Kidney (tissue), 14 donors: ENCODE measurements around the gene CCDC88C. TPM values are rescaled to one million over a fixed set of nuclear protein-coding genes. Genes with fewer than 3 reads are reported as not detected.

ENCODE experiments used
- DNase-seq, 5 donors: peaks; one replicate each; pipeline ENCODE4 v3.0.0-alpha.2; 2013 to 2020
- FAIRE-seq: peaks from 2 replicates; lab custom pipeline; 2012; peaks lifted over from hg19 to GRCh38; lab: Jason Lieb, UNC
- H3K27ac ChIP-seq, 2 donors: one replicate each; pipeline ENCODE4 v1.7.0; 2013; ENCODE audit warnings: low read depth in 2 of 2, low read length in 2 of 2, inconsistent platforms in 1 of 2
- H3K27me3 ChIP-seq: one replicate; pipeline ENCODE4 v1.7.1; 2013; ENCODE audit warnings: low read length, inconsistent platforms; ENCODE audit not compliant: control insufficient read depth, insufficient read depth
- H3K36me3 ChIP-seq, 3 donors: one replicate each; pipeline versions ENCODE4 v1.7.0 to v1.7.1; 2013; ENCODE audit warnings: low read length in 3 of 3, control low read depth in 1 of 3, inconsistent platforms in 1 of 3; ENCODE audit not compliant: insufficient read depth in 3 of 3, control insufficient read depth in 2 of 3
- H3K4me1 ChIP-seq, 3 donors: one replicate each; pipeline versions ENCODE4 v1.7.0 to v1.7.1; 2013; ENCODE audit warnings: low read length in 3 of 3, inconsistent platforms in 1 of 3, low read depth in 1 of 3; ENCODE audit not compliant: control insufficient read depth in 2 of 3, insufficient read depth in 2 of 3
- H3K4me3 ChIP-seq, 3 donors: one replicate each; pipeline versions ENCODE4 v1.7.0 to v1.8.1; 2013; ENCODE audit warnings: low read length in 3 of 3, control low read depth in 1 of 3, inconsistent platforms in 1 of 3
- H3K9ac ChIP-seq, 3 donors: one replicate each; pipeline versions ENCODE4 v1.7.0 to v1.7.1; 2013; ENCODE audit warnings: low read length in 3 of 3, control low read depth in 1 of 3, inconsistent platforms in 1 of 3
- H3K9me3 ChIP-seq, 3 donors: one replicate each; pipeline versions ENCODE4 v1.7.0 to v1.7.1; 2013; ENCODE audit warnings: low read length in 3 of 3, control low read depth in 1 of 3, inconsistent platforms in 1 of 3; ENCODE audit not compliant: control insufficient read depth in 2 of 3, insufficient read depth in 1 of 3
- intact Hi-C: fragments of 100-400 bp; cut with DNase I; formaldehyde crosslinking; loops from one replicate; pipeline ENCODE4 v1.11.1; 2022
- polyA plus RNA-seq: library from polyadenylated mRNA; stranded (reverse); fragments of 350-450 nt; fragmentation: Illumina TruSeq; extraction: RNeasy Lipid Tissue Mini Kit (QIAGEN cat#74804); gene quantifications from one replicate; pipeline ENCODE4 v1.2.3, GENCODE V29; 2014; ENCODE audit warnings: low read depth, low replicate concordance; ENCODE audit not compliant: insufficient read depth
- total RNA-seq: library from RNA; stranded (reverse); fragmentation: NEBNext Ultra II Directional; extraction: Animal tissue kit (Norgen Biotek cat#: 25700); gene quantifications from one replicate; pipeline ENCODE4 v1.2.1, GENCODE V29; 2021
- TF ChIP-seq, protein P1 (sequence below): IDR thresholded peaks from 3 replicates; pipeline ENCODE4 v1.5.1; 2012; ENCODE audit warnings: mild to moderate bottlenecking, moderate library complexity, borderline replicate concordance; ENCODE audit not compliant: insufficient read depth; ENCODE audit errors: extremely low read depth
- donor health status: control.
- donor health status: control.
- donor health status: control.
- donor health status: control.
- donor health status: control.
- donor health status: DM: yes; HTN: yes; CAD: no.
- donor health status: Normal renal cell carcinoma (clear cell type).

Gene CCDC88C
- total and polyA plus RNA-seq, 2 donors from 2014 or later, result 6.6 to 32.8 TPM

GRCh38 chr14:91326514-91327249, 90.9 kb downstream of the CCDC88C start:
- no peak overlapping the region for H3K4me3 ChIP-seq
- no peaks in the 10 kb centered on the region for H3K36me3 ChIP-seq
- no peak overlapping the region for H3K27ac ChIP-seq
- H3K9ac ChIP-seq, result no peak overlapping the region
- no peaks in the 10 kb centered on the region for H3K27me3 ChIP-seq
- TF ChIP-seq, protein P1, sequence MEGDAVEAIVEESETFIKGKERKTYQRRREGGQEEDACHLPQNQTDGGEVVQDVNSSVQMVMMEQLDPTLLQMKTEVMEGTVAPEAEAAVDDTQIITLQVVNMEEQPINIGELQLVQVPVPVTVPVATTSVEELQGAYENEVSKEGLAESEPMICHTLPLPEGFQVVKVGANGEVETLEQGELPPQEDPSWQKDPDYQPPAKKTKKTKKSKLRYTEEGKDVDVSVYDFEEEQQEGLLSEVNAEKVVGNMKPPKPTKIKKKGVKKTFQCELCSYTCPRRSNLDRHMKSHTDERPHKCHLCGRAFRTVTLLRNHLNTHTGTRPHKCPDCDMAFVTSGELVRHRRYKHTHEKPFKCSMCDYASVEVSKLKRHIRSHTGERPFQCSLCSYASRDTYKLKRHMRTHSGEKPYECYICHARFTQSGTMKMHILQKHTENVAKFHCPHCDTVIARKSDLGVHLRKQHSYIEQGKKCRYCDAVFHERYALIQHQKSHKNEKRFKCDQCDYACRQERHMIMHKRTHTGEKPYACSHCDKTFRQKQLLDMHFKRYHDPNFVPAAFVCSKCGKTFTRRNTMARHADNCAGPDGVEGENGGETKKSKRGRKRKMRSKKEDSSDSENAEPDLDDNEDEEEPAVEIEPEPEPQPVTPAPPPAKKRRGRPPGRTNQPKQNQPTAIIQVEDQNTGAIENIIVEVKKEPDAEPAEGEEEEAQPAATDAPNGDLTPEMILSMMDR, result no peak
- intact Hi-C loops, result loop anchor here (5.0 kb wide), 1 partner anchor 91 kb away; the partner anchor contains the start of gene CCDC88C
- H3K4me1 ChIP-seq, result peaks cover 2 to 34% (median 17%) of the 10 kb centered on the region in 3 donors
- FAIRE-seq, result no peak
- H3K9me3 ChIP-seq, result no peaks in the 10 kb centered on the region
- DNase-seq, result no peak

DNA sequence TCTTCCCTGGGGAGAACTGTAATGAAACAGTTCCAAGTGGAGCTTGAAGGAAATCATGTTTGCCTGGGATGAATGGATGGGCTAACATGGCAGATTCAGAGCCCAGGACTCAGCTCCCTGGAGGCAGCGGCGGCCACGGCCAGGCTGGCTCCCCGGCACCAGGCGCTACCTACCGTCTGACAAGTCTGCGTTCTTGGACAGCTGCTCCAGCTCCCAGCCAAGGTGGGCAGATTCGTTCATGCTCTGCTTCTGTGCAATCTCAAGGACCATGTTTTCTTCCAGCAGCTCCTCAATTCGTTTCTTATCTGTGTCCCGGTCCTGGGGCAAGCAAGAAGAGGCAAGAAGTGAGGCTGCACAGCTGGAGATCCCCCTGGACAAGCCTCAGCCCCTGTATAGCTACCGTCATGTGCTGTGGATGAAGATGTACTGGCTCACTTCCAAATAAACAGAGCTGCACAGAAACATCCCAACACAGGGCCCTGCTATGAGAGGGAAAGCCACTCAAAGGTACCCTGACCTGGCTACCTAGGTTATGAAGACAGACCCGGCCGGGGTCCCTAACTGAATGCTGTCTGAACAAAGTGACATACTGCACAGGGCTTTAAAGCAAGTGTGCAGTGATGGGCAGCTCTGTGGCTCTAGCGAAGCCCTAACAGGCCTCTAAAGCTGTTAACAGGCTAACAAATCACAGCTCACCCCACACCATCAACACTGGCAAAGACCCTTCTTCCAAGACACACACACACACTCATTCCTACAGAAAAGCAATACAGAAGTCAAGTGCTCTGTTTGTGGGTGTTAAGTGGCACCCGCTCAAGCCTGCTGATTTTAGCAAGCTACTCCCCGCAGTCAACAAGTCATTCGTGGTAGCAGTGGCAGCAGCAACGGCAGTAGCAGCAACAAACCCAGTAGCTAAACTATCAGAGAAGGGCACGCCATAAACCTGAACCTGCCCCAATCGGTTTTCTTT, 92.7 kb downstream of the CCDC88C start:
- intact Hi-C loops, result loop anchor here (5.0 kb wide), 1 partner anchor 92 kb away; the partner anchor contains the start of gene CCDC88C
- FAIRE-seq, result no peak
- H3K27ac ChIP-seq, result peak overlapping the region; percentile 69 to 71
- H3K9me3 ChIP-seq, result no peaks in the 10 kb centered on the region
- no peaks in the 10 kb centered on the region for H3K27me3 ChIP-seq
- TF ChIP-seq, protein P1, result no peak
- DNase-seq, result peak in 1 of 5 donors; percentile 61
- peak overlapping the region in 1 of 3 donors; percentile 48 for H3K4me3 ChIP-seq
- H3K4me1 ChIP-seq, result peaks cover 2 to 22% (median 3%) of the 10 kb centered on the region in 3 donors
- no peak overlapping the region for H3K9ac ChIP-seq
- H3K36me3 ChIP-seq, result no peaks in the 10 kb centered on the region

DNA sequence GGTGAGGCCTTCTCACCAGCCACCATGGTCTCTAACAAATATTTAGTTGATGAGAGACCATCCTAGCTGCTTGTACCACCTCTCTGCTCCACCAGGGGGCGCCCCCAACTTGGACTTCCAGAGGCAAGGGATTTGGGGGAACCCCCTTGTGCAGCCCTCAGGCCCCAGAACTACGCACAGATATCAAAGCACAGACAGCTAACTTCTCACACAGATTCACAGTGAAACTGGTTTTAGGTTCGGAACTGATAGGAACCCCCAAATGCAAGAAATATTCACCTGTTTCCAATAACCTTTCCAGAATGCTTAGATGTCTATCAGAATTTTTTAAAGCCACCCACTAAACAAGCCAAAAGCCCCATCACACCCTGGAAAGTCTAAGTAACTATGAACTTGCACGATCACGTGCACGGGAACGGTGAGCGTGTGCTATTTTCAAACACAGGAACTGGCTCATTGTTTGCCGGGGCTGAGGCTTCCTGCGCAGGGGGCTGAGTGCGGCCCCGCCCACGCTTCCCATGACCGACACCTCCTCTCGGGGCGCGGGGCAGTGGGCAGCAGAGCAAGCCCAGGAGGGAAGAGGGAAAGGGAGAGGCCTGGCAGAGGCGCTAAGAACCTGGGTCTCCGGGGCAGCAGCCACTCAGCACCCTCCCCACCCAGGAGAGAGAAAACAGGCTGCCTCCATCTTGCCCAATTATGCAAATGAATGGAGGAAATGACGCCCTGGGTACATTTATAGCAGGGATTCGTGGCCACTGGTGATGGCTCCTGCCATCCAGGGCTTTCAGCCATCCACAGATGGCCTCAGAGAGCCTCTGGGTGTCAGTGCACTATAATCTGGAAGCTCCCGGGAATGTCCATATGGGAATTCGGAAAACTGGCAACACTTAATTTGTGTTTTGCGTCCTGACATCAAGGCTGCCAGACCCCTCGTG, 93.7 kb downstream of the CCDC88C start:
- FAIRE-seq (no peak), DNase-seq (peak; percentile 79 to 94 (median 88))
- TF ChIP-seq, protein P1, result peak; percentile 72
- Histone ChIP-seq H3K4me3 (peak overlapping the region in 2 of 3 donors; percentile 48 to 49), H3K9me3 (no peaks in the 10 kb centered on the region), H3K9ac (no peak overlapping the region), H3K36me3 (no peaks in the 10 kb centered on the region), H3K4me1 (peaks cover 2 to 20% (median 3%) of the 10 kb centered on the region in 3 donors), H3K27ac (peak overlapping the region; percentile 69 to 71), H3K27me3 (no peaks in the 10 kb centered on the region)
- intact Hi-C loops, result no loop called here
